Vagina (tissue), 2 donors: ENCODE data around the gene IL23A. TPM values are rescaled to one million over a fixed set of nuclear protein-coding genes. Genes with fewer than 3 reads are reported as not detected.

Experiments used
- DNase-seq, 2 donors: peaks; one replicate each; pipeline ENCODE4 v3.0.0-alpha.2; 2017; ENCODE audit errors: extremely low spot score in 2 of 2
- H3K27ac ChIP-seq: fragments of 200-600 bp; sonication (generic); one replicate; pipeline ENCODE4 v1.5.1; 2019
- H3K27me3 ChIP-seq: fragments of 200-600 bp; sonication (generic); one replicate; pipeline ENCODE4 v1.5.1; 2019
- H3K36me3 ChIP-seq, 2 donors: fragments of 200-600 bp; sonication (generic); one replicate each; pipeline ENCODE4 v1.5.1; 2017 to 2019
- H3K4me1 ChIP-seq: fragments of 200-600 bp; sonication (generic); one replicate; pipeline ENCODE4 v1.5.1; 2019
- H3K4me3 ChIP-seq, 2 donors: fragments of 200-600 bp; sonication (generic); 1 replicate in 1 of 2; 2 replicates in 1 of 2; pipeline ENCODE4 v1.5.1; 2016 to 2019
- H3K9me3 ChIP-seq: fragments of 200-600 bp; sonication (generic); one replicate; pipeline ENCODE4 v1.5.1; 2019
- POLR2A ChIP-seq, 2 donors: fragments of 450-650 bp; IDR thresholded peaks; one replicate each; pipeline ENCODE4 v1.6.1; 2017; ENCODE audit warnings: antibody characterized with exemption in 2 of 2, mild to moderate bottlenecking in 2 of 2, moderate library complexity in 2 of 2
- POLR2AphosphoS5 ChIP-seq, 2 donors: sonication (generic); formaldehyde crosslinking; IDR thresholded peaks; one replicate each; pipeline ENCODE4 v1.9.0; 2017; ENCODE audit warnings: antibody characterized with exemption in 2 of 2, mild to moderate bottlenecking in 2 of 2, low read depth in 1 of 2; ENCODE audit not compliant: insufficient read depth in 1 of 2
- intact Hi-C: fragments of 100-400 bp; cut with DNase I; formaldehyde crosslinking; loops from one replicate; pipeline ENCODE4 v1.15.1; 2023
- total RNA-seq: library from RNA; depleted of rRNA; stranded (reverse); fragments of >200 nt; gene quantifications from one replicate; pipeline ENCODE4 v1.2.3, GENCODE V29; 2016
- TF ChIP-seq, protein P1 (sequence below), 3 experiments: fragments of 450-650 bp in 2 of 3; fragments of 200-600 bp in 1 of 3; sonication (generic) in 1 of 3; IDR thresholded peaks; one replicate each; pipeline ENCODE4 v1.5.1; 2017 to 2019; ENCODE audit warnings: antibody characterized with exemption in 3 of 3, mild to moderate bottlenecking in 2 of 3, moderate library complexity in 2 of 3

Gene IL23A
- total RNA-seq, 1 donor from 2014 or later, result not detected

- no peaks in the 10 kb centered on the region for H3K27me3 ChIP-seq
- H3K27ac ChIP-seq, result no peak overlapping the region
- H3K4me3 ChIP-seq, result no peak overlapping the region
- DNase-seq, result no peak
- peaks cover 0 to 73% of the 10 kb centered on the region in 2 donors for H3K36me3 ChIP-seq
- H3K4me1 ChIP-seq, result no peaks in the 10 kb centered on the region
- intact Hi-C loops, result no loop called here
- TF ChIP-seq POLR2A (IDR thresholded peaks at IDR 0.05) (no peak), POLR2AphosphoS5 (IDR thresholded peaks at IDR 0.05; ENCODE audit: insufficient read depth in 1 of 2, low read depth in 1 of 2) (no peak)
- TF ChIP-seq, protein P1, sequence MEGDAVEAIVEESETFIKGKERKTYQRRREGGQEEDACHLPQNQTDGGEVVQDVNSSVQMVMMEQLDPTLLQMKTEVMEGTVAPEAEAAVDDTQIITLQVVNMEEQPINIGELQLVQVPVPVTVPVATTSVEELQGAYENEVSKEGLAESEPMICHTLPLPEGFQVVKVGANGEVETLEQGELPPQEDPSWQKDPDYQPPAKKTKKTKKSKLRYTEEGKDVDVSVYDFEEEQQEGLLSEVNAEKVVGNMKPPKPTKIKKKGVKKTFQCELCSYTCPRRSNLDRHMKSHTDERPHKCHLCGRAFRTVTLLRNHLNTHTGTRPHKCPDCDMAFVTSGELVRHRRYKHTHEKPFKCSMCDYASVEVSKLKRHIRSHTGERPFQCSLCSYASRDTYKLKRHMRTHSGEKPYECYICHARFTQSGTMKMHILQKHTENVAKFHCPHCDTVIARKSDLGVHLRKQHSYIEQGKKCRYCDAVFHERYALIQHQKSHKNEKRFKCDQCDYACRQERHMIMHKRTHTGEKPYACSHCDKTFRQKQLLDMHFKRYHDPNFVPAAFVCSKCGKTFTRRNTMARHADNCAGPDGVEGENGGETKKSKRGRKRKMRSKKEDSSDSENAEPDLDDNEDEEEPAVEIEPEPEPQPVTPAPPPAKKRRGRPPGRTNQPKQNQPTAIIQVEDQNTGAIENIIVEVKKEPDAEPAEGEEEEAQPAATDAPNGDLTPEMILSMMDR (IDR thresholded peaks at IDR 0.05), result no peak
- no peaks in the 10 kb centered on the region for H3K9me3 ChIP-seq
Observed at GRCh38 chr12:56324206-56324605, 14.5 kb upstream of the IL23A start.

GRCh38 chr12:56326126-56326525, 12.6 kb upstream of the IL23A start:
- intact Hi-C loops, result no loop called here
- no peak overlapping the region for H3K4me3 ChIP-seq
- no peak for TF ChIP-seq POLR2AphosphoS5 (IDR thresholded peaks at IDR 0.05; ENCODE audit: insufficient read depth in 1 of 2, low read depth in 1 of 2)
- H3K4me1 ChIP-seq, result no peaks in the 10 kb centered on the region
- no peak overlapping the region for H3K27ac ChIP-seq
- no peaks in the 10 kb centered on the region for H3K27me3 ChIP-seq
- no peak for DNase-seq
- H3K36me3 ChIP-seq, result peaks cover 0 to 68% of the 10 kb centered on the region in 2 donors
- no peaks in the 10 kb centered on the region for H3K9me3 ChIP-seq

DNA sequence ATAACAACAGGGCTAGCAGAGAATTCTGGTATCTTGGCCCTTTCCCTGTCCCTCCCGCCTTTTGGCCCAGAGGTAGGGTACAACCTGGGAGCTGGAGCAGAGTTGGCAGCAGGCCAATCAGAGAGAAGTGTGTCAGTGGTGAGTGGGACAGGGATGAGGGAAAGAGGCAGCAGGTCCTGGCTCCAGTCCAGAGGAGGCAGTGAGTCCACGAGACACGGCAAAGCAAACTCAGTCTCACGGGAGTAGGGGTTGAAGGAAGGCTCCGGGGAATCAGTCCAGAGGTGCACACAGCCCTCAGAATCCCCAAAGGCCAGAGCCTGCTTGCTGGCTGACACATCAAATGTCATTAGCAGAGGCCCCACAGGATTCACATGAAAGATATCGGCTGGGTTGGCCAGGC, 12.2 kb upstream of the IL23A start:
- TF ChIP-seq, protein P1 (IDR thresholded peaks at IDR 0.05), result no peak
- TF ChIP-seq POLR2A (IDR thresholded peaks at IDR 0.05) (no peak), POLR2AphosphoS5 (IDR thresholded peaks at IDR 0.05; ENCODE audit: insufficient read depth in 1 of 2, low read depth in 1 of 2) (no peak)
- intact Hi-C loops, result no loop called here
- H3K9me3 ChIP-seq, result no peaks in the 10 kb centered on the region
- H3K4me1 ChIP-seq, result no peaks in the 10 kb centered on the region
- no peak overlapping the region for H3K27ac ChIP-seq
- H3K27me3 ChIP-seq, result no peaks in the 10 kb centered on the region
- peaks cover 0 to 66% of the 10 kb centered on the region in 2 donors for H3K36me3 ChIP-seq
- no peak overlapping the region for H3K4me3 ChIP-seq
- no peak for DNase-seq

- no peaks in the 10 kb centered on the region for H3K9me3 ChIP-seq
- H3K36me3 ChIP-seq, result peaks cover 0 to 23% of the 10 kb centered on the region in 2 donors
- peaks cover 18% of the 10 kb centered on the region for H3K4me1 ChIP-seq
- no peak overlapping the region for H3K4me3 ChIP-seq
- no peaks in the 10 kb centered on the region for H3K27me3 ChIP-seq
- no peak overlapping the region for H3K27ac ChIP-seq
- DNase-seq, result no peak
- intact Hi-C loops, result no loop called here
- no peak for TF ChIP-seq POLR2AphosphoS5 (IDR thresholded peaks at IDR 0.05; ENCODE audit: insufficient read depth in 1 of 2, low read depth in 1 of 2)
- no peak for TF ChIP-seq POLR2A (IDR thresholded peaks at IDR 0.05)
- TF ChIP-seq, protein P1 (IDR thresholded peaks at IDR 0.05), result no peak
Observed at GRCh38 chr12:56330936-56331490, 7.7 kb upstream of the IL23A start.

DNA sequence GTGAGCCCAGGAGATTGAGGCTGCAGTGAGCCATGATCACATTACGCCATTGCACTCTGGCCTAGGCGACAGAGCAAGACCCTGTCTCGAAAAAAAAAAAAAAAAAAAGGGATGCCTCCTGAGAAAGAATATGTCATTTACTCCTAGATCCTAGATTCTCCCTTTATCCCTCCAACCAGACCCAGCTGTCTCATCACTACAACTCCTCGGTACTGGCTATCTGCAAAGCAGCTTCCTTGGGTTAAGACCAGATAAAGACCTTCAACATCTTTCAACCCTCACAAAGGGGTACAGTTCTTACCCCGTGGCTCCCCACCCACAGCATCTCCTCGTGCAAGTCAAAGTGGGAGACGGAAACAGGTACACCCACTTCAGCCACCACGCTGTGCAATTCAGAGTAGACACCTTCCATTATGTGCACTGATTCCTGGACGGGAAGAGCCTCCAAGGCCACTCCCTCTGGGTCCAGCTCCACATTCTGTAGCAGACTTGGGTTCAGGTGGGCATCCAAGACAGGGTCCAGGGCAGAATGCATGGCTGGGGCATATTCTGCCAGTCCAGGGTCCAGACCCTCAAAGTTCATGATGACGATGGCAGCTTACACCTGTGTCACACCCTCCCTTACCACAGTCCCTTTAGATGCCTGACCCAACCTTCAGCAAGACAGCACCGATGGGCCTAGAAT, 6.0 kb upstream of the IL23A start:
- peak overlapping the region; percentile 62 to 82 for H3K4me3 ChIP-seq

More for the DNA sequence above, 6.0 kb upstream of the IL23A start:
- Histone ChIP-seq H3K27ac (peak overlapping the region; percentile 93), H3K4me1 (peaks cover 18% of the 10 kb centered on the region), H3K9me3 (no peaks in the 10 kb centered on the region), H3K27me3 (no peaks in the 10 kb centered on the region), H3K36me3 (peaks cover 0 to 7% of the 10 kb centered on the region in 2 donors)
- TF ChIP-seq, protein P1 (IDR thresholded peaks at IDR 0.05), result no peak
- TF ChIP-seq POLR2AphosphoS5 (IDR thresholded peaks at IDR 0.05; ENCODE audit: insufficient read depth in 1 of 2, low read depth in 1 of 2), result no peak
- TF ChIP-seq POLR2A (IDR thresholded peaks at IDR 0.05), result no peak
- DNase-seq, result no peak
- intact Hi-C loops, result no loop called here
